Dedifferentiated amniotic fluid mesenchymal stem cell (primary cell): ENCODE measurements around the gene SMLR1.

Experiments
- DNase-seq: peaks from one replicate; pipeline ENCODE4 v3.0.0-alpha.2; 2016; ENCODE audit errors: extremely low spot score

The SMLR1 gene

DNA sequence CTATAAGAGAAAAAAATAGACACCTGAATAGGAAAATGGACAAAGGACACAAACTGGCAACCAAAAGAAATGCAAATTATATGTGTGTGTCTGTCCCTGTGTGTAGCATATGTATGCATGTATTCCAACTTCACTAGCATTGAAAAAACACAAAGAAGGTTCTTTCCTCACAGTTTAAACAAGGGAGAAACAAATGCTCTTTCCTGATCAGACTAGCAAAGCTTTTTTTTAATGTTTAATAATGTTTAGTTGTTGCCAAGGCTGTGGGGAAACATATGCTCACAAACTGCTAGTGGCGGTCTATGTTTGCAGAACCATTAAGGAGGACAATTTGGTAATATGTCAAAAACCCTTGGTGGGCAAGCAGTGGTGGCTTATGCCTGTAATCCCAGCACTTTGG lies 22.4 kb downstream of the SMLR1 start:
- no peak for DNase-seq

DNA sequence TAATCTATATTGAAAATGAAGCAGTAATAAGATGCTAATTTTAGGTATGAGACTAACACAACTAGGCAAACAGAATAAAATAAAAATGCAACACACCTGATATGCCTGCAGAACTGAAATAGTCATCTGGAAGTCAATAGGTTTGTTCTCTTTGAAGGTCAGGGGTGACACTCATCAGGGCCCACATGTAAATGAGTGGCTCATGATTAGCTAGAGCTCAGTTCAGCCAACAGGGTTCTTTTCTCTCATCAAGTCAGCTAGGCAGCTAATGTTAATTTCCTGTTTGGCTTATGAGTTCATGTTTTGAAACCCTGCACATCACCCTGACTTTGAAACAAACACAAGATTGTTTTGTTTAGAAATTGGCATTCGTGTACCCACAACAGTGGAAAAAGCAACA lies 23.8 kb downstream of the SMLR1 start:
- no peak for DNase-seq

DNA sequence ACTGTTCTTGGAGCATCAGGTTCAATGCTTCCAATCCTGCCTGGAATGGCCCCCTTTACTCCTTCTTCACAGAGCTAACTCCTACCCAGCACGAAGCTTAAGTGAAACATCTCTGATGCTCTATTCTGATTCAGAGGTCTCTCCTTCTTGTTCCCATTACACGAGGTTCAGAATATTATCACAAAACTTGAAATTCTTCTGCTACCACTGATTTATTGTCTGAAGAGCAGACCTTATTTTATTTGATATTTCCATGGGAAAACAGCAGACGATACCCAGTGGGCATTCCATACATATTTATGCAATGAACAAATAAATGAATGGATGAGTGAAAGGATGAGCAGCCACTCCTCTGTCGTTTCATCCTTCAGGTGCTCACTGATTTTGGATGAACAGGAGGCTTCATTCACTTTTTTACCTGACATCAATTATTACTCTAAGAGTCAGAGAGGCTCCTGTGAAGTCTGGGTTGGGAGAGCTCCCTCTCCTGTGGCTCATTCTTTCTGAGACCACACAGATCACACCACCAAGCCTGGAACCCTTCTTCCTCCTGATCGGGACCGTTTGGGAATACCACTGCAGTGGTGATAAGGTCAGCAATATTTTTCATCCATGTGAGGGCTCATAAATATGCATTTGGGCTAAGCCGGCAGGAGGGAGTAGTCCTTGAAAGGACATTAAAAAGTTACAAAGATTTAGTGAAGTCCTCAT lies 25.8 kb downstream of the SMLR1 start:
- no peak for DNase-seq

DNA sequence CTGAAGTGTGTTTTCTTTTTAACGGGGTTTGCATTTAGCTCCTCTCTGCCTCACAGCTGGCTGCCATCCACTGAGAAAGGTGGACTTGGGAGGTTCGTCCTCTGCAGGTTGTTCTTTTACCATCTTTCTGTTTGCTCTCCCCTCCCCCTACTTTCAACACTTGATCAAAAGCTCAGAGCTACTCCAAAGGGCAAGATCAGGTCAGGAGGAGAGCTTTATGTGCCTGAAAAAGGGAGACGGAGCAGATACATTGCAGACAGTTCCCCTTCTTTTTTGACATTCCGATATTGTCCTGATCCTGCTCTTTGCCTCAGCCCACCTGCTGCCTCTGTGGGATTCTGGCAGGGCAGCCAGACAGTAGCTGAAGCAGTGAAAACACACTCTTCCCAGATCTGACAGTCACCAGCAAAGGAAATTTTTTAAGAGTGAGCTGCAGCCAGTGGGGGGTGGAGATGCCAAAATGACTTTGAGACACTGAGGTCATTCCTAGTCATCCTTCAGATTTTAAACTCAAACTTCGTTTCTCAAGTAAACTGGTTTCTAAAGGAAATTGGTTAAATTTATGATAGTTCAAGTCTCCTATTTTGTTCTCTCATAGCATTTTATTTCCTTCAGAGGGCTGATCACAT lies 26.5 kb downstream of the SMLR1 start:
- DNase-seq, result no peak

DNA sequence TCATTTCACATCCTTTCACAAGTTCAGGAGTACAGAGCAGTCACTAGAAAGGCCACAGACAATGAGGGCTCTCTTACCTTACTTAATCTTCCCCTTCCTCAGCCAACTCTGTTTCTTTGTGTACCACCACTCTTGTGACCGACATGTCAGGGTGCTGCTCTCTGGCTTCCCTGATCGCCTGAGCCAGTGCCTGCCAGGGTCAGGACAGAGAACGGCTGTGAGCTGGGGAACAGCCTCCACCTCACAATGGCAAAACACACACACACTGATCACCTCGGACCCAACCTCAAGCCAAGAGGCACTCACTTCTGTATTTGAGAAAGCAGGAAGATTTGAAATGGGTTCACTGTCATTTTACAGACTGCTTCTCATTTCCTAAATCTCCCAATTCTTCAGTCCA lies 30.8 kb downstream of the SMLR1 start:
- no peak for DNase-seq

DNA sequence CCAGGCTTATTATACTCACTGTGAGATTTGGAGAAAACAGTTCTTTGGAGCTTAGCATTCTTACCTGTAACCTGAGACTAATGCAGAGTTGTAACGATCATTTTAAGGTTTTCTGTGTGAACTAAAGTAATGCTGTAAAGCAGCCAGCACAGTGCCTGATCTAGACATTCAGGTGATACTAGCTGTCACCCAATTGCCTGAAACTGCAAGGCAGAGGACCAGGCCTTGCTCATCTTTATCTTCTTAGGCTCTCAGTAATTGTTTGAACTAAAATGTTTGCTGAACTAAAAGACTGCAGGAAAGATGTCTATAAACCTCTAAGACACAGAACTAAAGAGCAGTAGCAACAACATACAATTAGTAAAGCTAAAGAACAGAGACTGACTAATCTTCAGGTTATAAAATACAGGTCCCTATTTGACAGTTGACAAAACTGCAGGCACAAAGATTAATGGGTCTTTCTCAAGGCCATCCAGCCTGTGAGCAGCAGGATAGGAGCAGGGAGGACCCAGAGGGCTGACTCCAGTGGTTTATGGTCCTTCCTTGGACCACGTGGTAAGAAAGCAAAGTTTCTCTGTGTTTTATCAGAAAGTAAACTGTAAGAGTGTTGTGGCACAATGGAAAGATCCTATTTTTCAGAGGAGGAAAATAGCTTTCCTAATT lies 31.4 kb downstream of the SMLR1 start:
- DNase-seq, result no peak

DNA sequence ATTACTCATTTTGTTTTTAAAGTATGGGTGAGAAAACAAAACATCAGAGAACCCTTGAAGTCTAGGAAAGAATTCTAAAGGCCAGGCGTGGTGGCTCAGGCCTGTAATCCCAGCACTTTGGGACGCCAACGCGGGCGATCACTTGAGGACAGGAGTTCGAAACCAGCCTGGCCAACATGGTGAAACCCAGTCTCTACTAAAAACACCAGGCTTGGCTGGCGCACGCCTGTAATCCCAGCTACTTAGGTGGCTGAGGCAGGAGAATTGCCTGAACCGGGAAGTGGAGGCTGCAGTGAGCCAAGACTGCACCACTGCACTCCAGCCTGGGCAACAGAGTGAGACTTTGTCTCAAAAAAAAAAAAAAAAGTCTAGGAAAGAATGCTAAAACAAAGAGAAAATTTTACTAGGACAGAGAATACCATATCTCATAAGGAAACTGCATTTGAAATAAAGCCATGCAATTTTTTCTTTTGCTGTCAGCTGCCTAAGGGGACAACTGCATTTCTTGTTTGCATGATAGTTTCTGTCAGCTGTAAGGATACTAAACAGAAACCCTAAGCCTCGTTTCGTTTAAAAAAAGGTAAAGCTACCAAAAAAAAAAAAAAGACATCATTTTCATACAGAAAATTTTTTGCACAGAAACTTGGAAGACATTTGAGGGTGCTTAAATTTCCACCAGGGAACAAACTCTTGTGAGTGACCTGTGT lies 32.1 kb downstream of the SMLR1 start:
- DNase-seq, result no peak

DNA sequence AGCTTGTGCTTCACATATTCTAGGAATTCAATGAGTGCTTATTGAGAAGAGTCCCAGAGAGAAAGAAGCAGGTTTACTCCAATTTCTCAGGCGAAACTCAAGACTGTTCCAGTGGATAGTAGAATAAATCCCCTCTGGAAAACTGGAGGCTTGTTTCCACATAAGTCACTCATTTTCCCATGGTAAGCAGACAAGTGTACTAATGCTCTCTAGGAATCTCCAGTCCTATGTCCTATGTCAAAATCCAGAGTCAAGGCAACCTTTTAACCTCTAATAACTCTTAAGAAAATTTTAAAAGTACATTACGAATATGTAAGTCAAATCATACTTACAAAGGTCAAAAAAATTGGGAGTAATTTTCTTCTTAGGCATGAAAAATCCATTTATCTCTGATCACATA lies 35.2 kb downstream of the SMLR1 start:
- no peak for DNase-seq

DNA sequence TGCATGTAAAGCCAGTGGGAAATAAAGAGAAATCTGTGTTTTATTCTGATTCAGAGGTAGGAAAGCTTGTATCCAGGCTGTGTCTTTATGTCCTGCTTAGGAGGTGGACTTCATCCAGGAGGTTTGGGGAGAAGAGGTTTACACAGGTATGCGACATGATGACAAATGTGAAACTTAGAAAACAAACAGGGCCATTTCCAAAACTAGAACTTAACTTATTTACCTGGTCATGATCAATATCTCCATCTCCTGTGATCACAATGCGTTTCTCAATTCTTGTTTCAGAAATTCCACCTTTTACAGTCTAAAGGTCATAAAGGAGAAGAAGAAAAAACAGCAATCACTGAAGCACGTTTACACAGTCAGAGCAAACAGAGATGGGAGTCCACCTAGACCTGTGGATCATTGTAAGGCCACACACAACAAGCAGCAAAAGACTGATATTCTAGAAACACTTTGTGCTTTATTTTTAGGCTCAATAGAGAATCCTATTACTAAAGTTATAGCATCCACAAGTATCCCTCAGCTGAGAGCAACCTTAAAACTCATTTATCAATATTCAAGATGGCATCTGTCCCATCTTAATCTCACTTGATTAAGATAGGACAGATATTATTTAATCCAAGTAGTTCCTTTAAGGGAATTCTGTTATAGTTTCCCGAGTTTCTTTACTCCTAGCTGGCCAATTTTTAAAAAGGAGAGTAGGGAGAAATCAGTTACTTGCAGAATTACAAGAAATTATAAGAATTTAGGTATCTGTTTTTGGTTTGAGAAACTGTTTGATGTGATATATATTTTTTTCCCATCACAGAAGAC lies 36.4 kb downstream of the SMLR1 start:
- DNase-seq, result no peak

DNA sequence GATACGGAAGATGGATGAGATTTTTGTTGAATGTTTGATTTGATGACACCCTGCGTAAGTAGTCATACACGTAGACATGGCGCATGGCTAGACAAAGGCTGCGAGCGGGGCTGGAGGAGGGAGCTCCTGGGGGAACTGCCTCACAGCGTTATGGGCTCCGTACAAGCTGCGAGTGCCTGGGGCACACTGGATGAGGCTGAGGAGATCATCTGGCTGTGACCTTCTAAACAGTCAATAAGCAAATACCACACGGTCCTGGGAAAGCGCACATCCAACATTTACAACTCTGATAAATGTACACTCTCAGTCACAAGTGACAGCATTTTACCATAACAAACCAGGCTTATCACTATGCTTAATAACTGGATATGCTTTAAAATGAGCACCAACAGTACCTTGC lies 37.1 kb downstream of the SMLR1 start:
- no peak for DNase-seq

DNA sequence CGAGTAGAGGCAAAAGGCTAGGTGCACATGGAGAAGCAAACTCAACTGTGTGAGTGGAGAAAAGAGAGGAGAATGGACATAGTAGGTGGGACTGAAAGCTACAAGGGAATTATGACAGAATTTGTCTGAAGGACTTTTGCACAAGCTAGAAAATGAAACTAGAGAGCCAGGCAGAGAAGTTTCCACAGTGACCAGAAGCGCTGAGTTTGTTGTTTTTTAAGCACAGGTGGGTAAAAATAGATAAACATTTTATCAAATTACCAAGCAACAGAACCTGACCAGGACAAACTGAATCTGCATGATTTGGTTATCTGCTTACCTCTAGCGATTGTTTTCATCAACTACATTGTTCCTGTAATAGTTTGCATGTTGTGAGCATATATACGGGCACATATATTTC lies 38.6 kb downstream of the SMLR1 start:
- DNase-seq, result no peak

DNA sequence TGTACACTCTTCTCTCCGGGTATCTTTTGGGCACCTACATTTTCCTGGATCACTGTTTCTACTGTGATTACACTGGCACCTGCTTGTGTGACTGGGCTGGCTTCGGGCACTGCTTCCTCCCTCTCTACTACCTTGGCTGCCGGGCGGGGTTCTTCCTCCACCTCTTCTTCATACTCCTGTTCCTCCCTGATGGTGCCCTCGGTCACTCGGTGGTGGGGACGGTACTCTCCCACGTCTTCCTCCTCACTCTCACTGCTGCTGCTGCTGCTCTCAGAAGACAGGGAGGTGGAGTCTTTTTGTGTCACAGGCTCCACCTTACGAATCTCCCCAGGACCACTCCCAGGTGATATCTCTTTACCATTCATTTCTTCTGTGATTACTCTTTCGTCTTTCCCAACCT lies 42.5 kb downstream of the SMLR1 start:
- no peak for DNase-seq

DNA sequence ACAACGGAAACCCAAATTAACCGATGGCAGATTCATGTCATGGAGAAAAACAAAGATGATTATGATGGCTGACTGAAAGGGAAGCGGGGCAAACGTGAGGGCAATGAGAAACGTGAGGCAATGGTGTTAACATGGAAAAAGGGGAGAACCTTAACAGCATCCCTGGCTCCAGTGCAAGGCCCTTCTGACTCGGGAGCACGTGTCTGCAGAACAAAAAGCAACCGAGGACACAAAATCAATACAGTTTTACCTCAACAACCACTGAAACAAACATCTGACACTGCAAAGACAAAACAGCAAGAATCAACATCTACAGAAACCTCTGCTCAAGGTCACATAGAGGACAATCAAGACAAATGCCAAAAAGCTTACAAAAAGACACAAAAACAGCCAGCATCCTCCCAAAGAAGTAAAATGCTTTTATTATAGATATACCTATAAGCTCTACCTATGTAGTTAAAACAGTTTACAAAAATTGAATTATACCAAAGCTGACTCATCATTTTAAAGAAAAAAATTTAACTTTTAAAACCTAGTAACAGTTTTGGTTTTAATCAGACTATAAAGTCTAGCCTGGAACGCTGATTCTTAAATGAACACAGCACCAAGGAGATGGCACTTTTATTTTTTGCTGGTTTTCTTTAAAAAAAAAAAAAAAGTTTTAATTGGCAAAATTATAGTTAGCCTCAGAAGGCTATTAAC lies 43.1 kb downstream of the SMLR1 start:
- no peak for DNase-seq

DNA sequence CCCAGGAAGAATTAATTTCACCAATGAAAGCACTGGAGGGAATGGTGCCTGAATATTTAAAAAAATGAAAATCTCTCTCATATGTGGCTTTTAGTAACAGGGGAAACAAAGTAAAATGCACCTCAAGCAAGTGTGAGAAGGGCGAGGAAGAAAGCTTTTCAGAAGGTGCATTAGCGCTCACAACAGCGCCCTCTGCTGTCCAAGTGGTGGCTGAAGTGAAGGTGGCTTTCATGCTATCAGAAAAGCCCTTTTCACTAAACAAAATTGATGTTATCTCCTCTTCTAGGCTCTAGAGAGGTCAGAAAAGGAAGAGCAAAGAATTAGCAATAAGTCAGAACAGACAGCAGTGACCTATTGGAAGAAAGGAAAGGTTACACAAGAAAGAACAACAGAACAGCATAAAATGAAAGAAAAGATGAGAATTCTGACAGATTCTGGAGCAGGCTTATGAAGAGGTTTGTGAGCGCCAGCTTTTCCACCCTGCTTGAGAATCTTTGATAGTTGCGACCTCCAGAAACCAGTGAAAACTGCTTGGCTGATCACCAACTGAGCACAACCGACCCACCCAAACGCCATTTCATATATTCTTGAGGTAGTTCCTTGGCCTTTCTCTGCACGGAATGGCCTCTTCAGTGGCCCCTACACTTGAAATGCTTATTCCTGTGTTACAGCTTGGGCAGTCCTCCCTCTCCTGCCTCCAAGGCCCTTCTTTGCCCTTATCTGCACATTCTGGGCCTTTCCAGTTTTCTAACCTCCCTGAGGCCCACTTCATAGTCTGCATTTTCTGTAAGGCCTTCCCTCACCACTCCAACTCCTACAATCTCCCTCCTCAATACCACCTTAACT lies 45.3 kb downstream of the SMLR1 start:
- DNase-seq, result peak; percentile 54

DNA sequence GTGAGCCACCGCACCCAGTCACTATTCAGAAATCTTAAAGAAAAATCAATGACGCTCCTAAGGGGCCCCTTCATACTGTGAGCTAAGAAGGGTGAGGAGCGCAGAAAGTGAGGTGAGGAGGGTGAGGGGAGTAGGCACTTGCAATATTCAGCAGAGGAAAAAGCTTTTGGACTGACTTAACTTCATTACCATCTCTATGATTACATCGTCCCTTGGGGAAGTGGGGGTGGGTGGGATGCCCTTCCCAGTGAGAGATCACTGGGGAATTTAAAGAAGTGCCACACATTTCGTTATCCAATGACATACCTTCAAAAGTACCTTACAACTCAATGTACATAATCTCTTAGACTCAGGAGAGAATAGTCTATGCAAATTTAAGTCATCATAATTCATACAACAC lies 46.5 kb downstream of the SMLR1 start:
- no peak for DNase-seq

DNA sequence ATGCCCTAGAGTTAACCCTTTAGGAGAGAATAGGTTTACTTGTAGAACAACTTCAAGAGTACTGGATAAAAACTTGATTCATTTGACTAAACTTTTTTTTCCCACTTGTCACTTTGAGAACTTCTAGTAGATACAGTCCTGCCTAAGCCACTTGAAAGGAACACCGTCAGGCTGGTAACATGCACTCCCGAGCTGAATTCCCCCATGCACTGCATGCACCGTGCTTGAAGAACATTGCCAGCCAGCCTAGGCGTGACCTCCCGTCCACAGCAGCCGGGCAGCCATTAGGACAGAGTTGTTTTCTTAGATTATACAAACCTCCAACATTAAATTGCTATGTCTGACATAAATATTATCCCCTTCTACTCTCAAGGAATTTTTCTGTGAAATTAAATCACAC lies 52.6 kb downstream of the SMLR1 start:
- DNase-seq, result no peak

DNA sequence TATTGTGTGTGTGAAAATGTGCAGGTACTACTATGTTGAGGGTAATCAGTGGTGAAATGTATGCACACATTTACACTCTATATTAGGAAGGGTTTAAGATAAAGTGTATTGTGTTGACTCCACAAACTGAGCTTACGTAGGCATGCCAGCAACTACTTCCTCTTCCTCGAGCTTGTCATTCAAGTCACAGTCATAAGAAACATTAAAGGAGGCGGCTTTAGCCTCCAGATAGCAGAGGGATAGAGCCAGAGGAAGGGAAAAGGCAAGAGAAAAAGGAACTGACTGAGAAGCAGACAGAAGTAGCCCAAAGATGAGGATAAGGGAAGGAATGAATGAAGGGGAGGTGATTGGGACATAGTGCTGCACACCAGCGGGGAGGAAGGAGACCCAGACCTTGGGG lies 55.2 kb downstream of the SMLR1 start:
- no peak for DNase-seq

DNA sequence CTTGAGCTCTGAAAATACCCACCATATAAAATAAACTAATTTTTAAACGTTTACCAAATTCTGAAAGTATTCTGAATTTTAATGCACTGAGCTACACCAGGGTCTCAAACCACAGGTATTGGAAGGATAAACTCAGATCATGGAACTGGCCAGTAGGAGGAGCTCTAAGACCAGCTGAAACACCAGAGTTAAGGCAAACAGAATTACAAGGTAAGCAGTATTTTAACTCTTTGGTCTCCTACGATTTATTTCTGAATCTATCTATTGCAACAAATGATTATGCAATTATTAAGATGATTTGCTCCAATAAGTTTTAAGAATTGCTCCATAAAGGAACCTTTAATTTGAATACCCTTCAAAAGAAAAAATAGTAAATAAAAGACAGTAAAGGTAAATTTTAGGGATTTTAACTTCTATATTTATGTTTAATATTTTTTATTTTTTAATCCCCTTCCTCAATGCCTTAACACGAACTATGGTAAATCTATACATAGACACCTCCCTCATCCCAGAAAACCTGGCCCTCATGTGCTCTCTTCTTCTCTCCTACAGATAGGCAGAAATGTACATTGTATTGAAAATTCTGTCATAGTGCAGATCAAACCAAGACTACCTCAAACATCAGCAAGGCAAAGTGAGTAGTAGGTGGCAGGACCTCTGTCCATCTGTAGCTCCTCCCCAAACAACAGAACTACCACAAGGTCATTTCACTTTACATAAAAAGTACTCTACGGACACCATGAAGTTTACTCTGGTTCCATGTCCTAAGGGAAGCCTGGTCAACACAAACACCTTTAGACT lies 58.4 kb downstream of the SMLR1 start:
- DNase-seq, result peak; percentile 82
